Measurements from ENCODE around the gene SRSF1. TPM values are rescaled to one million over a fixed set of nuclear protein-coding genes. Genes with fewer than 3 reads are reported as not detected.
A peak's percentile ranks its signal among the peaks of the same experiment; 100 is the strongest.

SRSF1 gene
- total RNA-seq, 1 donor from 2014 or later: 159 TPM

GRCh38 chr17:58019521-58019920, 12.5 kb upstream of the SRSF1 start:
- no peak for DNase-seq (ENCODE audit: extremely low read depth, low read depth, low spot score)

GRCh38 chr17:58019039-58019438, 12.0 kb upstream of the SRSF1 start:
- DNase-seq (ENCODE audit: extremely low read depth, low read depth, low spot score): no peak

GRCh38 chr17:58010067-58010799, 3.2 kb upstream of the SRSF1 start:
- no peak for DNase-seq (ENCODE audit: extremely low read depth, low read depth, low spot score)

GRCh38 chr17:58007781-58008706, 998 bp upstream of the SRSF1 start:
- no peak for DNase-seq (ENCODE audit: extremely low read depth, low read depth, low spot score)

GRCh38 chr17:58006560-58006923, 504 bp downstream of the SRSF1 start:
- DNase-seq (ENCODE audit: extremely low read depth, low read depth, low spot score): no peak

- DNase-seq (ENCODE audit: extremely low read depth, low read depth, low spot score): no peak
Measured at GRCh38 chr17:58005728-58006559, 1.1 kb downstream of the SRSF1 start.

- no peak for DNase-seq (ENCODE audit: extremely low read depth, low read depth, low spot score)
Measured at GRCh38 chr17:58005031-58005727, 1.9 kb downstream of the SRSF1 start.

GRCh38 chr17:58004060-58004459, 3.0 kb downstream of the SRSF1 start:
- no peak for DNase-seq (ENCODE audit: extremely low read depth, low read depth, low spot score)

GRCh38 chr17:58002973-58003372, 4.1 kb downstream of the SRSF1 start:
- DNase-seq (ENCODE audit: extremely low read depth, low read depth, low spot score): no peak

- DNase-seq (ENCODE audit: extremely low read depth, low read depth, low spot score): no peak
Measured at GRCh38 chr17:58002154-58002948, 4.7 kb downstream of the SRSF1 start.

GRCh38 chr17:58001461-58002124, 5.5 kb downstream of the SRSF1 start:
- no peak for DNase-seq (ENCODE audit: extremely low read depth, low read depth, low spot score)

GRCh38 chr17:57999496-58000017, 7.5 kb downstream of the SRSF1 start:
- peak; percentile 70 for DNase-seq (ENCODE audit: extremely low read depth, low read depth, low spot score)

GRCh38 chr17:57999010-57999495, 8.0 kb downstream of the SRSF1 start:
- no peak for DNase-seq (ENCODE audit: extremely low read depth, low read depth, low spot score)

- DNase-seq (ENCODE audit: extremely low read depth, low read depth, low spot score): no peak
Measured at GRCh38 chr17:57997085-57997809, 9.8 kb downstream of the SRSF1 start.

GRCh38 chr17:57995076-57995956, 11.7 kb downstream of the SRSF1 start:
- no peak for DNase-seq (ENCODE audit: extremely low read depth, low read depth, low spot score)

GRCh38 chr17:57994436-57994835, 12.6 kb downstream of the SRSF1 start:
- no peak for DNase-seq (ENCODE audit: extremely low read depth, low read depth, low spot score)
